Ureter (tissue), 1 donor: ENCODE results near the gene HSD17B1. TPM values are rescaled to one million over a fixed set of nuclear protein-coding genes. Genes with fewer than 3 reads are reported as not detected.

Experiments
- DNase-seq: peaks from one replicate; pipeline ENCODE4 v3.0.0-alpha.2; 2020; ENCODE audit warnings: low spot score
- total RNA-seq: library from RNA; stranded (reverse); gene quantifications from one replicate; pipeline ENCODE4 v1.2.4, GENCODE V29; 2023
- donor health status: DM: yes; HTN: yes; CAD: no.

Gene HSD17B1
- total RNA-seq, 1 donor from 2014 or later, result 3.6 TPM

DNA sequence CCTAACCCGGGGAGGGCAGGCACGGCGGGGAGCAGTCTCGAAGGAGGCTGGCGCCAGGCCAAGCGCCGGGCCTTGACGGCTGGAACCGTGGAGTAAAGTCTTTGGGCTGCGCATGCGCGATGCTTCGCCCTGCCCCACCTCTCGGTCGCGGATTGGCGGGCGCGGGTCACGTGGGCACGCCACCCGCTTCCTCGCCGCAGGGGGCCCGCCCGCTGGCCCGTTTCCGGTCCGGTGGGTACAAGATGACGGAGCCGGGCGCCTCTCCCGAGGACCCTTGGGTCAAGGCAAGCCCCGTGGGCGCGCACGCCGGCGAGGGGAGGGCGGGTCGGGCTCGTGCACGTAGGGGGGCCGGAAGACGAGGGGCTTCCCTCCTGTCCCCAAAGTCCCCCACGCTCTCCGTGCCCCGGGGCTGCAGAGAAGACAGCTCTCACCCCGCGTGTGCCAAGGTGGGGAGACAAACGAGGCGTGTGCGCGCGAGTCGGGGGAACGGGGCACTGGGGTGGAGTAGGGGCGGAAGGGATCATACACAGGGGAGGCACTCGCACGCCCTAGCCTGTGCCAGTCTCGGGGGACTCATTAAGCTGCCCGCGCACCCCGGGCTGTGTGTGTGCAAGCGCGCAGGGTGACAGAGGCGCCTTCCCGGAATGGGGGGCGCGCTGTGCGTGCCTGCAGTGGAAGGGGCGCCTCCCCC lies 14.3 kb downstream of the HSD17B1 start, which contains the start of gene MLX:
Gene MLX, plus strand, starts transcription at position 218 of the 691 bp plus-strand sequence. Its CDS starts 25 bp downstream, at position 243.
- peak; percentile 94 for DNase-seq

GRCh38 chr17:42568341-42569111 lies 15.8 kb downstream of the HSD17B1 start:
- DNase-seq, result no peak

DNA sequence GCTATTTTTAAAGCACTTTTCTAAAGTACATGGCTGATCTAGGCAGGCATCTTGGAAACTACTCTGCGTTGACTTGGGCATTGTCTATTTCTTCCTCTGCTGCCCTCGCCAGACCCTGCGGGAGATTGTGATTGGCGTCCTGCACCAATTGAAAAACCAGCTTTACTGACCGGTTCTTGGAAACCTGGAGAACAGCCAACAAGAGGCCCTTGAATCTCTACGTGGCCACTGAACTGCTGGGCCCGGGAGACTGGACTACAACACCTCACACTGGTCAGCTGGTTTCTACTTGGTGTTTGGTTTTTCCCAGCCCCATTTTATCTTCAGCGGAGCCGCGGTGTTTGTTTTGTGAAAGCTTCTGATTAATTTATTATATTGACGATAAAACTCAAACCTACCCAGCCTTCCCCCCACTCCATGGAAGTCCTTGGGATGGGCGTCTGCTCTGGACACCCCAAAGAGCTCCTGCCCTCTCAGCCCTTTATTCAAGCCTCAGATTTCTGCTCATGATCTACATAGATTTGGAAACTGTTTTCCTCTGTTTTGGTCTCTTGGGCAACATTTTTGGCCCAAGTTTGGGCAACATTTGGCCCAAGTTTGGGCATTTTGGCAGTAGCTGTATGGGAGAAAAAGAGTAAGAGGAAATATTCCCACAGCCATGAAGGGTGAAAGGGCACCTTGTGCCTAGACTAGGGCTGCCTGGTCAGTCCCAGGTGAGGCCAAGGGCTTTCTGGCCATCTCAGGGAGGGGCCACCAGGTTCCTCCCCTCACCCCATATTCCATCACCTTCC lies 18.9 kb downstream of the HSD17B1 start:
- no peak for DNase-seq

DNA sequence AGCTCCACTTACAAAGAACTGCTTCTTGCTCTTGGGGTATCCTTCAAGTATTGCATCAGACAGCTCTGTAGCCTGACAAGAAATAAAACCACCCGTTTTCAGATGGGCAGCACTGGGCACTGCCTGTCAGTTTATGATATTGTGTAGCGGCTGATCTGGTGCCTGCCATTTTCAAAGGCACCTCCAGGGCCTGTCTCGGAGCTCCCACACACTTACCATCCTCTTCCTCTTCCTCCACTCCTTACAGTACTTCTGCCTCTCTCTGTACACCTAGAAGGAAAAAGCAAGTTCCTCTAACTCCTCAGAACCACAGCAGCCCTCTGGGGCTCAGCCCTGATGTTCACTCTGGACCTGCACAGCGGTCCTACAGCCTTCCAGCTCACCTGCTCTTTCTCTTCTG lies 20.4 kb downstream of the HSD17B1 start:
- DNase-seq, result no peak

GRCh38 chr17:42574463-42574862 lies 21.7 kb downstream of the HSD17B1 start:
- no peak for DNase-seq

DNA sequence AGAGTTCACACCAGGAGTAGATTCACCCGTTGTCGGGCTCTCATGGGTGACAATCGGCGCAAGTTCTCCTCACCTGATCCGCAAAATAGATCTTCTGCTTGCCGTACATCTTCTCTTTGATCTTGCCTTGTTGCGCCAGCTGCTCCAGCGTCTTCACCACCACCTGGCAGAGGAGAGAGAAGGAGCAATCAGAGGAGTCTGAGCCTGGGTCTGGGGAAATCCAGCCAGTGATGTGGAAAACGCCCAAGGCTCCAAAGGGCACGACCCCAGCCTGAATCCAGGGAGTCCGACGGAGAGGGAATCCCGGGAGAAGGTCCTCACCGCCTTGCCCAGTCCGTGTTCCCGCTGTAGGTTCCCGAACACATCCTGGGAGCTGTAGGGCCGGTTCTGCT lies 24.4 kb downstream of the HSD17B1 start:
- no peak for DNase-seq

DNA sequence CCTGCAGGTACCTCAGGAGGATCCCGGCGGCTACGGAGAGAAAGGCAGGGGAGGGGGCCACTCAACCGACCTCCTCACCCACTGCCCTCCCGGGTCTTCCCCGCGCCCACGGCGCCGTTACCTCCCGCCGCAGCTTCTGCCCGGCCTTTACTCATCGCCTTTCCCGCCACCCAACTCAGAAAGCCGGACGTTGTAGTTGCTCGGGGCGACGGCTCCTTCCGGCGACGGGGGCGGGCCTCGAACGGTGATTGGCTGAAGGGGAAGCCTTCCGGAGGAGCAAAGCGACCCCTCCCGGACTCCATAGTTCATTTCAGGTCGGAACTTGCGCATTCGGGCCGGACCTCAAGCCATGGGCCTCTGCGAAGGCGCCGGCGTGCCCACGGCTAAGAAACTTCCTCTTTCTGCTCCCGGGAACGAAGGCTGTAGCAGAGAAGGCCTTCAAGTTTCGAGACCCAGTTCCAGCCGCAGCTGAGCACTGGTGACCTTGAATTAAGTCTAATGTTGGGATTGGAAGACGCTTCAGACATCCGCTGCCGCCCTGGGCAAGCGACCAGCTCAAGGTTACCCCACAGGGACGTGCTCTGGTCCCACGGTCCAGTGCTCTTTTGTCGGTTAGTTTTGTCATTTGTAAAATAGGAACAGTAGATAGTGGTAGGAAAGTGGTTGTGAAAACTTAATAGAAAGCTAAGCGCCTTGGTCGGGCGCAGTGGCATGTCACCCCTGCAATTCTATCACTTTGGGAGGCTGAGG lies 25.0 kb downstream of the HSD17B1 start, which contains the start of gene PSMC3IP:
Gene PSMC3IP, minus strand, starts transcription at position 198 of the 750 bp plus-strand sequence. Its CDS starts 43 bp downstream, at position 155.
- DNase-seq, result peak; percentile 97

- DNase-seq, result peak; percentile 83
Observed at GRCh38 chr17:42578282-42578869, 25.7 kb downstream of the HSD17B1 start.

DNA sequence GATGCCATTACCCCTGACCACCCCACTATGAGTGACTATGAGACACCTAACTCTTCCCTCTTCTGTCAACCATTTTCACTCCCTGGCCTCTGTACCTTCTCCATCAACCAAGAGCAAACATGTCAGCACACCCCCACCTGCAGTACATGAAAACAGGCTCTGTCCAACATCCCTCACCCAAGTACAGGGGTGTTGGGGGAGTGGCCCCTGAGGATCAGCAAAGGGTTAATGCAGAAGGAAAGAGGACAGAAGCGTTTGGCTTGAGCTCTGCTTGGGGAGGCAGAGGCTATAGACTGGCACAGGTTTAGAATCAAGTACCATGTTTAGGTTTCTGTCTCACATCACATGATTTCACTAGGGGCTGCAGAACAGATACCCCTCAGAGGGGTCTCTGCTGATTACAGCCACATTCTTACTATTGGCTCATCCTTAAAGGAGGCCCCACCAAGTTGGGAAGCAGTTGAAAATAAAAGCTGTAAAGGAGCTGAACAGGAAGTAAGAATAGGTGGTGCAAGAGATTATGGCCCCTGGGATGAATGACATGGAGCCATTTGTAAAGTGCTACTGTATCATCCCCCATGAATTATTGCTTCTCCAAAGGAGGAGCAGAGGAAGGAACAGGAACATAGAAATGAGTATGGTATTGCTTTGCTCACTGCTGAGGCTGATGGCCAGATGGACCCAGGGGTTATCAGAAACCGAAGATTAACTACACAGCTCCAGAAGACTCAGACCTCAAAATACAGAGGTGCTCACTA lies 27.2 kb downstream of the HSD17B1 start:
- no peak for DNase-seq

- DNase-seq, result no peak
Observed at GRCh38 chr17:42581744-42582270, 29.1 kb downstream of the HSD17B1 start.

DNA sequence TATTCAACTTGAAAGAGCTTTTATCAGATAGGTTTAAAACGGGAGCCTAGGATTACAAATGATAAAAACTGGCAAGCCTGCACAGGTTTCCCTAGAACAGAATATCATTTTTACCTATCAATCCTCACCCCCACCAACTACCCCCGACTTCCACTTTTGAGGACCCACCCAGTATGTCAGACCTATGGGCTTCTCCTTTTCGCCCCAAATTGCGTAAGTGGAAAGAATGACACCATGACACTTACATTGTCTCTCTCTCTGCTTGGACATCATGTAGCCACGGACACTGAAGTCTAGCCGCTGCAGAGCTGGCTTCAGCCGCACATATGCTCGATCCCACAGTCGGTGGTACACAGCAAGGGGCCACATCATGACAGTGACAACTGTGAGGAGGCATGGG lies 32.2 kb downstream of the HSD17B1 start:
- DNase-seq, result no peak

DNA sequence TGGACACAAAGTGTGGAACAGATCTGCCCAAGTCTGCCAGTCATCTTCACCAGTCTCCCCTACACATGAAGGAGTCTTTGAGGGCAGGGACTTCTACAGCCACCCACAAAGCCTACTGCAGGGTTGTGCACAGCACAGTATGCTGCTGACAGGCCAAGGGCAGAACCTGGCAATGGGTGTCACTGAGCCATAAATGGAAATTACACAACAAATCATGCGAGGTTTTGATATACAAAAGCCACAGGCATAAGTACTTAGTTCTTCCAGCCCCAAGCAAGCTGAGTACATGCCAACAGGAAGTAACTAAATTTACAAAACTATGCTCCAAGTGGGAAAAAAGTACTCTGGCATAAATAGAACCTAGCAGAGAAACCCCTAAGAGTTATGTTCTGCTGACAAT lies 32.6 kb downstream of the HSD17B1 start:
- no peak for DNase-seq

DNA sequence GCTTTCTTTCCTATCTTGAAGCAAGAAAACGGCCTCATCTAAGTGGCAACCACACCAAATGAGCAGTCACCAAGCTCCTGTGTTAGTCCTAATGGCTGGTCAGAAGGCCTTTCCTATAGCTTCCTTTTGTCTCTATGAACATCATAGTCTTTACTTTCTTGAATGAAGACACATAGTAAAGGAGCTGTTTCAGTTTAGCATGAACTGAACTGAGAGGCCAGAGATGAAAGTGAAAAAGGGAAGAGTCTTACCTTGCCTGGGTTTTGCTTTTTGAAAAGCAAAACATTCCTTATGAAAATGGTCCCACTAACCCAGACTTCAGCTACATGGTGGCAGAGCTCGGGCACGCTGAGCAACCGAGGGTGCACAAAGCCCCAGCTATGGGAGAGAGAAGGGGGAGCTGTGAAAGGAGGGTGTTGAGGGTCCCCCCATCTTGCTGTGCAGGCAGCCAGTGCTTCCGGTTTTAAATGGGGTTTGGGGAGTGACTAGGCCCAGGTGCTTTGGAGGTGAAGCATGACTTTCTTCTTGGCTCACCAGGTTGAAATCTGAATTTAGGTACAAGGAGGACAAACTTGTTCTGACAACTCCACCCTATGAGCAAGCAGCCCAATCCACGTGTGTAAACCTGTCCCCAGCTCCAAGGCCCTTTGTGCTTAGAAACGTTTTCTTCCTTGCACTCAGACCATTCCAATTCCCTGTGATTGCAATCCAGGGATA lies 33.9 kb downstream of the HSD17B1 start:
- peak; percentile 63 for DNase-seq

GRCh38 chr17:42590886-42591285 lies 38.2 kb downstream of the HSD17B1 start:
- DNase-seq, result no peak

- no peak for DNase-seq
Observed at GRCh38 chr17:42591411-42591810, 38.7 kb downstream of the HSD17B1 start.

- no peak for DNase-seq
Observed at GRCh38 chr17:42596386-42596785, 43.7 kb downstream of the HSD17B1 start.

- no peak for DNase-seq
Observed at GRCh38 chr17:42598905-42599304, 46.2 kb downstream of the HSD17B1 start.

DNA sequence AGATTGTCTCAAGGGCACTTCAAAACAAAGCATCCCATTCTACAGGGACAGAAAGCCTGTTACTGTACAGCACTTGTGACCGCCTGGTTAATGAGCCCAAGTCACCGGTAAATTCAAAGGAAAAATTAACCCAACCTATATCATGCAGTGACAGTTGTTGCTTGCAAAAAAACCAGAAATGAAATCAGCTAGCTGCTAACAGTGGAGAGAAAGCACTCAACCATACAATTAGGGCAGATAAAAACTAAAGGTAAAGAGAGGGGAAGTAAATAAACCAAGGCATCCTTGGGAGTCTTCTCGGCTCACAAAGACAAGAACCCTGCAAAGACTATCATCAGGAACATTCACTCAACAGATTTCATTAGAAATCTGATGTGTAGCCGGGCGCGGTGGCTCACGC lies 50.6 kb downstream of the HSD17B1 start:
- DNase-seq, result no peak
